ENCODE results near the gene RTP2.
"Not testable (repeated sequence)": the region's sequence is repeated elsewhere in the genome, so short reads cannot be mapped to it uniquely, and the experiment has no call there.

RTP2 gene

GRCh38 chr3:187684880-187685279 is 17.5 kb downstream of the RTP2 start:
- no peak overlapping the region for H3K4me3 ChIP-seq (ENCODE audit: low read depth, low read length)
- H3K36me3 ChIP-seq (replicated peaks), result no peaks in the 10 kb centered on the region
- in situ Hi-C loops (cut with HindIII; ENCODE audit: low pct_ligation_motif_present, low sequenced_read_pairs), result loop anchor here (25.0 kb wide), 1 partner anchor 473 kb away; no protein-coding TSS in a partner anchor
- peaks cover 13% of the 10 kb centered on the region for H3K27me3 ChIP-seq (replicated peaks)
- no peak overlapping the region for H3K27ac ChIP-seq
- peak; percentile 67 for DNase-seq
- TF ChIP-seq, protein P1, sequence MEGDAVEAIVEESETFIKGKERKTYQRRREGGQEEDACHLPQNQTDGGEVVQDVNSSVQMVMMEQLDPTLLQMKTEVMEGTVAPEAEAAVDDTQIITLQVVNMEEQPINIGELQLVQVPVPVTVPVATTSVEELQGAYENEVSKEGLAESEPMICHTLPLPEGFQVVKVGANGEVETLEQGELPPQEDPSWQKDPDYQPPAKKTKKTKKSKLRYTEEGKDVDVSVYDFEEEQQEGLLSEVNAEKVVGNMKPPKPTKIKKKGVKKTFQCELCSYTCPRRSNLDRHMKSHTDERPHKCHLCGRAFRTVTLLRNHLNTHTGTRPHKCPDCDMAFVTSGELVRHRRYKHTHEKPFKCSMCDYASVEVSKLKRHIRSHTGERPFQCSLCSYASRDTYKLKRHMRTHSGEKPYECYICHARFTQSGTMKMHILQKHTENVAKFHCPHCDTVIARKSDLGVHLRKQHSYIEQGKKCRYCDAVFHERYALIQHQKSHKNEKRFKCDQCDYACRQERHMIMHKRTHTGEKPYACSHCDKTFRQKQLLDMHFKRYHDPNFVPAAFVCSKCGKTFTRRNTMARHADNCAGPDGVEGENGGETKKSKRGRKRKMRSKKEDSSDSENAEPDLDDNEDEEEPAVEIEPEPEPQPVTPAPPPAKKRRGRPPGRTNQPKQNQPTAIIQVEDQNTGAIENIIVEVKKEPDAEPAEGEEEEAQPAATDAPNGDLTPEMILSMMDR (IDR thresholded peaks at IDR 0.05; ENCODE audit: low read depth, low read length, missing control alignments), result no peak

DNA sequence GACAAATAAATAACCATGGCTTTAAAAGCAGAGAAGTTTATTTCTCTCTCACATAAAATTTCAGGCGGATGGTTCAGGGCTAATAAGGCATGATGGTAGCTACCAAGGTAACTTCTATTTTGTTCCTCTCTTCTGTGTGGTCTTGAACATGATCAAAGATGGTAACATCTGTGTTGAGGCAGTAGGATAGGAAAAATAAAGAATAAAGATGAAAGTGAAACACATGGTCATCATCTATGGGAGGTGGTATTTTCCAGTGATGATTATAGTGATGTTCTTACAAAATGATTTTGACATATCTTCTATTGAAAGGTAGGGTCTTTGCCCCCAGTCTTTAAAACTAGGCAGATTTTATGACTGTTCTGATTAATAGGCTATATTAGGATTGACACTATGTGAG is 17.9 kb downstream of the RTP2 start:
- DNase-seq, result no peak
- peaks cover 13% of the 10 kb centered on the region for H3K27me3 ChIP-seq (replicated peaks)
- TF ChIP-seq, protein P1 (IDR thresholded peaks at IDR 0.05; ENCODE audit: low read depth, low read length, missing control alignments), result no peak
- in situ Hi-C loops (cut with HindIII; ENCODE audit: low pct_ligation_motif_present, low sequenced_read_pairs), result loop anchor here (25.0 kb wide), 1 partner anchor 472 kb away; no protein-coding TSS in a partner anchor
- no peaks in the 10 kb centered on the region for H3K36me3 ChIP-seq (replicated peaks)
- no peak overlapping the region for H3K27ac ChIP-seq
- no peak overlapping the region for H3K4me3 ChIP-seq (ENCODE audit: low read depth, low read length)

DNA sequence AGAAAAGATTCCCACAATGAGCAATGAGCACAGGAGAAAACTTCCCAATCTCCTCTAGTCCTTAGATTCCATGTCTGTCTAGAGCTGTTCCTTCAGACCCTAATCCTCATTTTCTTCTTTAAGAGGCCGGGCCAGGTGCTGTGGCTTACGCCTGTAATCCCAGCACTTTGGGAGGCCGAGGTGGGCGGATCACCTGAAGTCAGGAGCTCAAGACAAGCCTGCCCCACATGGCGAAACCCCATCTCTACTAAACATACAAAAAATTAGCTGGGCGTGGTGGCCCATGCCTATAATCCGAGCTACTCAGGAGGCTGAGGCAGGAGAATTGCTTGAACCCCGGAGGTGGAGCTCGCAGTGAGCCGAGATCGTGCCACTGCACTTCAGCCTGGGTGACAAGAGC is 20.6 kb downstream of the RTP2 start:
- not testable (repeated sequence) for H3K4me3 ChIP-seq (ENCODE audit: low read depth, low read length); DNase-seq; H3K27me3 ChIP-seq (replicated peaks); H3K27ac ChIP-seq; H3K36me3 ChIP-seq (replicated peaks)
- in situ Hi-C loops (cut with HindIII; ENCODE audit: low pct_ligation_motif_present, low sequenced_read_pairs), result loop anchor here (25.0 kb wide), 1 partner anchor 469 kb away; no protein-coding TSS in a partner anchor

GRCh38 chr3:187679638-187680396 is 22.5 kb downstream of the RTP2 start:
- DNase-seq, result peak; percentile 65
- H3K27ac ChIP-seq, result no peak overlapping the region
- no peak overlapping the region for H3K4me3 ChIP-seq (ENCODE audit: low read depth, low read length)
- in situ Hi-C loops (cut with HindIII; ENCODE audit: low pct_ligation_motif_present, low sequenced_read_pairs), result loop anchor here (10.0 to 25.0 kb wide), 2 partner anchors 365 to 468 kb away; no protein-coding TSS in a partner anchor
- TF ChIP-seq, protein P1 (IDR thresholded peaks at IDR 0.05; ENCODE audit: low read depth, low read length, missing control alignments), result peak; percentile 99
- H3K36me3 ChIP-seq (replicated peaks), result no peaks in the 10 kb centered on the region
- peaks cover 2% of the 10 kb centered on the region for H3K27me3 ChIP-seq (replicated peaks)

DNA sequence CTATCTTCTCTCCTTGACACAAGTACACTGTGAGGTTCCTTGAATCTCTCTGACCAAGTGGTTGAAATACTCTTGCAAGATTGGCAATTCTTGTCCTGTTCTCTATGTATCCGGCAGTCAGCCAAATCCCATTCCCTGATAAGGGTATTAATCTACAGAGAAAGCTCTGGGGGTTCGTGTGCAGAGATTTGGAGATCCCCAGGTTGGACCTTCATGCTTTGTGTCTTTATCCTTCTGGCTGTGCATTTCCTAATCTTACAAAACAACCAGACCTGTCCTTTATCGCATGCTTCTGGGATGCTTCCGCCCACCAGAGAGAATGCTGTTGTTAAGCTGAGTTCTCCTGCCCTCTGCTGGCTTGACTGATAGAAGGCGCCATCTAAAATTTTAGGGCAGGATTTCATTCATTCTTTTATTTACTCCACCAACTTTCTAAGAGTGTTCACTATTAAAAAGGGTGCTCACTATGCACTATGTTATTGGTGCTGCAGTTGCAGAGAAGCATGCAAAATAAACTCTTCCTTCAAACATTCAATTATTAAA is 23.6 kb downstream of the RTP2 start:
- peak; percentile 69 for DNase-seq
- H3K4me3 ChIP-seq (ENCODE audit: low read depth, low read length), result no peak overlapping the region

GRCh38 chr3:187677604-187678003 is 24.8 kb downstream of the RTP2 start:
- H3K4me3 ChIP-seq (ENCODE audit: low read depth, low read length), result no peak overlapping the region
- in situ Hi-C loops (cut with HindIII; ENCODE audit: low pct_ligation_motif_present, low sequenced_read_pairs), result loop anchor here (10.0 to 25.0 kb wide), 2 partner anchors 363 to 465 kb away; no protein-coding TSS in a partner anchor

More for the DNA sequence above, 23.6 kb downstream of the RTP2 start:
- no peaks in the 10 kb centered on the region for H3K36me3 ChIP-seq (replicated peaks)
- TF ChIP-seq, protein P1 (IDR thresholded peaks at IDR 0.05; ENCODE audit: low read depth, low read length, missing control alignments), result peak; percentile 80
- H3K27me3 ChIP-seq (replicated peaks), result peaks cover 3% of the 10 kb centered on the region
- H3K27ac ChIP-seq, result no peak overlapping the region
- in situ Hi-C loops (cut with HindIII; ENCODE audit: low pct_ligation_motif_present, low sequenced_read_pairs), result loop anchor here (10.0 to 25.0 kb wide), 2 partner anchors 364 to 466 kb away; no protein-coding TSS in a partner anchor

More at GRCh38 chr3:187677604-187678003, 24.8 kb downstream of the RTP2 start:
- TF ChIP-seq, protein P1 (IDR thresholded peaks at IDR 0.05; ENCODE audit: low read depth, low read length, missing control alignments), result no peak
- Histone ChIP-seq H3K27me3 (replicated peaks) (peaks cover 3% of the 10 kb centered on the region), H3K36me3 (replicated peaks) (no peaks in the 10 kb centered on the region), H3K27ac (no peak overlapping the region)
- DNase-seq, result no peak
